ENCODE data around the gene PADI3. TPM values are rescaled to one million over a fixed set of nuclear protein-coding genes. Genes with fewer than 3 reads are reported as not detected.

Gene PADI3
- total and polyA plus RNA-seq, 9 of the 15 experiments (the other 6 are each of a cell fraction or from before 2014, with no cell fraction given) = not detected

DNA sequence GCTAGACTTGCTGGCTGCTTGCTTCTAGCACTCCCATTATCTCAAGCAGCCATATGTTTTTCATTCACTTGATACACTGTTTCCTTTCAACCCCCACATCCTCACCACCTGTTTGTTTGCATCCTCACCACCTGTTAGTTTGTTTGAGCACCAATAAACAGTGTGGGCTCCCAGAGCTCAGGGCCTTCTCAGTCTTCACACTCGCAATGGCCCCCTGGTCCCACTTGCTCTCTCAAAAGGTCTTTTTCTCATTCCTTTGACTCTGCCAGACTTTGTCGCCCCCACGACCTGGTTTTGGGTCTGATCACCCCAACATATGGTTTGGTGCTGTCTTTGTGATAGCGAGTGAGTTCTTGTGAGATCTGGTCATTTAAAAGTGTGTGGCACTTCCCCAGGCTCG lies 52.9 kb downstream of the PADI3 start (continued):
- TF ChIP-seq, protein P1, sequence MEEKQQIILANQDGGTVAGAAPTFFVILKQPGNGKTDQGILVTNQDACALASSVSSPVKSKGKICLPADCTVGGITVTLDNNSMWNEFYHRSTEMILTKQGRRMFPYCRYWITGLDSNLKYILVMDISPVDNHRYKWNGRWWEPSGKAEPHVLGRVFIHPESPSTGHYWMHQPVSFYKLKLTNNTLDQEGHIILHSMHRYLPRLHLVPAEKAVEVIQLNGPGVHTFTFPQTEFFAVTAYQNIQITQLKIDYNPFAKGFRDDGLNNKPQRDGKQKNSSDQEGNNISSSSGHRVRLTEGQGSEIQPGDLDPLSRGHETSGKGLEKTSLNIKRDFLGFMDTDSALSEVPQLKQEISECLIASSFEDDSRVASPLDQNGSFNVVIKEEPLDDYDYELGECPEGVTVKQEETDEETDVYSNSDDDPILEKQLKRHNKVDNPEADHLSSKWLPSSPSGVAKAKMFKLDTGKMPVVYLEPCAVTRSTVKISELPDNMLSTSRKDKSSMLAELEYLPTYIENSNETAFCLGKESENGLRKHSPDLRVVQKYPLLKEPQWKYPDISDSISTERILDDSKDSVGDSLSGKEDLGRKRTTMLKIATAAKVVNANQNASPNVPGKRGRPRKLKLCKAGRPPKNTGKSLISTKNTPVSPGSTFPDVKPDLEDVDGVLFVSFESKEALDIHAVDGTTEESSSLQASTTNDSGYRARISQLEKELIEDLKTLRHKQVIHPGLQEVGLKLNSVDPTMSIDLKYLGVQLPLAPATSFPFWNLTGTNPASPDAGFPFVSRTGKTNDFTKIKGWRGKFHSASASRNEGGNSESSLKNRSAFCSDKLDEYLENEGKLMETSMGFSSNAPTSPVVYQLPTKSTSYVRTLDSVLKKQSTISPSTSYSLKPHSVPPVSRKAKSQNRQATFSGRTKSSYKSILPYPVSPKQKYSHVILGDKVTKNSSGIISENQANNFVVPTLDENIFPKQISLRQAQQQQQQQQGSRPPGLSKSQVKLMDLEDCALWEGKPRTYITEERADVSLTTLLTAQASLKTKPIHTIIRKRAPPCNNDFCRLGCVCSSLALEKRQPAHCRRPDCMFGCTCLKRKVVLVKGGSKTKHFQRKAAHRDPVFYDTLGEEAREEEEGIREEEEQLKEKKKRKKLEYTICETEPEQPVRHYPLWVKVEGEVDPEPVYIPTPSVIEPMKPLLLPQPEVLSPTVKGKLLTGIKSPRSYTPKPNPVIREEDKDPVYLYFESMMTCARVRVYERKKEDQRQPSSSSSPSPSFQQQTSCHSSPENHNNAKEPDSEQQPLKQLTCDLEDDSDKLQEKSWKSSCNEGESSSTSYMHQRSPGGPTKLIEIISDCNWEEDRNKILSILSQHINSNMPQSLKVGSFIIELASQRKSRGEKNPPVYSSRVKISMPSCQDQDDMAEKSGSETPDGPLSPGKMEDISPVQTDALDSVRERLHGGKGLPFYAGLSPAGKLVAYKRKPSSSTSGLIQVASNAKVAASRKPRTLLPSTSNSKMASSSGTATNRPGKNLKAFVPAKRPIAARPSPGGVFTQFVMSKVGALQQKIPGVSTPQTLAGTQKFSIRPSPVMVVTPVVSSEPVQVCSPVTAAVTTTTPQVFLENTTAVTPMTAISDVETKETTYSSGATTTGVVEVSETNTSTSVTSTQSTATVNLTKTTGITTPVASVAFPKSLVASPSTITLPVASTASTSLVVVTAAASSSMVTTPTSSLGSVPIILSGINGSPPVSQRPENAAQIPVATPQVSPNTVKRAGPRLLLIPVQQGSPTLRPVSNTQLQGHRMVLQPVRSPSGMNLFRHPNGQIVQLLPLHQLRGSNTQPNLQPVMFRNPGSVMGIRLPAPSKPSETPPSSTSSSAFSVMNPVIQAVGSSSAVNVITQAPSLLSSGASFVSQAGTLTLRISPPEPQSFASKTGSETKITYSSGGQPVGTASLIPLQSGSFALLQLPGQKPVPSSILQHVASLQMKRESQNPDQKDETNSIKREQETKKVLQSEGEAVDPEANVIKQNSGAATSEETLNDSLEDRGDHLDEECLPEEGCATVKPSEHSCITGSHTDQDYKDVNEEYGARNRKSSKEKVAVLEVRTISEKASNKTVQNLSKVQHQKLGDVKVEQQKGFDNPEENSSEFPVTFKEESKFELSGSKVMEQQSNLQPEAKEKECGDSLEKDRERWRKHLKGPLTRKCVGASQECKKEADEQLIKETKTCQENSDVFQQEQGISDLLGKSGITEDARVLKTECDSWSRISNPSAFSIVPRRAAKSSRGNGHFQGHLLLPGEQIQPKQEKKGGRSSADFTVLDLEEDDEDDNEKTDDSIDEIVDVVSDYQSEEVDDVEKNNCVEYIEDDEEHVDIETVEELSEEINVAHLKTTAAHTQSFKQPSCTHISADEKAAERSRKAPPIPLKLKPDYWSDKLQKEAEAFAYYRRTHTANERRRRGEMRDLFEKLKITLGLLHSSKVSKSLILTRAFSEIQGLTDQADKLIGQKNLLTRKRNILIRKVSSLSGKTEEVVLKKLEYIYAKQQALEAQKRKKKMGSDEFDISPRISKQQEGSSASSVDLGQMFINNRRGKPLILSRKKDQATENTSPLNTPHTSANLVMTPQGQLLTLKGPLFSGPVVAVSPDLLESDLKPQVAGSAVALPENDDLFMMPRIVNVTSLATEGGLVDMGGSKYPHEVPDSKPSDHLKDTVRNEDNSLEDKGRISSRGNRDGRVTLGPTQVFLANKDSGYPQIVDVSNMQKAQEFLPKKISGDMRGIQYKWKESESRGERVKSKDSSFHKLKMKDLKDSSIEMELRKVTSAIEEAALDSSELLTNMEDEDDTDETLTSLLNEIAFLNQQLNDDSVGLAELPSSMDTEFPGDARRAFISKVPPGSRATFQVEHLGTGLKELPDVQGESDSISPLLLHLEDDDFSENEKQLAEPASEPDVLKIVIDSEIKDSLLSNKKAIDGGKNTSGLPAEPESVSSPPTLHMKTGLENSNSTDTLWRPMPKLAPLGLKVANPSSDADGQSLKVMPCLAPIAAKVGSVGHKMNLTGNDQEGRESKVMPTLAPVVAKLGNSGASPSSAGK (IDR thresholded peaks at IDR 0.05) = no peak
- TF ChIP-seq, protein P2, sequence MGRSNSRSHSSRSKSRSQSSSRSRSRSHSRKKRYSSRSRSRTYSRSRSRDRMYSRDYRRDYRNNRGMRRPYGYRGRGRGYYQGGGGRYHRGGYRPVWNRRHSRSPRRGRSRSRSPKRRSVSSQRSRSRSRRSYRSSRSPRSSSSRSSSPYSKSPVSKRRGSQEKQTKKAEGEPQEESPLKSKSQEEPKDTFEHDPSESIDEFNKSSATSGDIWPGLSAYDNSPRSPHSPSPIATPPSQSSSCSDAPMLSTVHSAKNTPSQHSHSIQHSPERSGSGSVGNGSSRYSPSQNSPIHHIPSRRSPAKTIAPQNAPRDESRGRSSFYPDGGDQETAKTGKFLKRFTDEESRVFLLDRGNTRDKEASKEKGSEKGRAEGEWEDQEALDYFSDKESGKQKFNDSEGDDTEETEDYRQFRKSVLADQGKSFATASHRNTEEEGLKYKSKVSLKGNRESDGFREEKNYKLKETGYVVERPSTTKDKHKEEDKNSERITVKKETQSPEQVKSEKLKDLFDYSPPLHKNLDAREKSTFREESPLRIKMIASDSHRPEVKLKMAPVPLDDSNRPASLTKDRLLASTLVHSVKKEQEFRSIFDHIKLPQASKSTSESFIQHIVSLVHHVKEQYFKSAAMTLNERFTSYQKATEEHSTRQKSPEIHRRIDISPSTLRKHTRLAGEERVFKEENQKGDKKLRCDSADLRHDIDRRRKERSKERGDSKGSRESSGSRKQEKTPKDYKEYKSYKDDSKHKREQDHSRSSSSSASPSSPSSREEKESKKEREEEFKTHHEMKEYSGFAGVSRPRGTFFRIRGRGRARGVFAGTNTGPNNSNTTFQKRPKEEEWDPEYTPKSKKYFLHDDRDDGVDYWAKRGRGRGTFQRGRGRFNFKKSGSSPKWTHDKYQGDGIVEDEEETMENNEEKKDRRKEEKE (IDR thresholded peaks at IDR 0.05; ENCODE audit: borderline replicate concordance in 1 of 2, control insufficient read depth in 1 of 2, low read depth in 2 of 2, low read length in 1 of 2) = no peak
- no peak for TF ChIP-seq RFX1 (IDR thresholded peaks at IDR 0.05)
- TF ChIP-seq TRIM24 (IDR thresholded peaks at IDR 0.05) = peak in 1 of 2 experiments; percentile 48; a peak in 1 of 4 replicates
- no peak for TF ChIP-seq CCNT2 (IDR thresholded peaks at IDR 0.05; ENCODE audit: borderline replicate concordance, extremely low read depth, insufficient read length, low read depth, low read length)
- TF ChIP-seq CREBBP (IDR thresholded peaks at IDR 0.05; ENCODE audit: low read depth, low read length) = no peak
- TF ChIP-seq, protein P3, sequence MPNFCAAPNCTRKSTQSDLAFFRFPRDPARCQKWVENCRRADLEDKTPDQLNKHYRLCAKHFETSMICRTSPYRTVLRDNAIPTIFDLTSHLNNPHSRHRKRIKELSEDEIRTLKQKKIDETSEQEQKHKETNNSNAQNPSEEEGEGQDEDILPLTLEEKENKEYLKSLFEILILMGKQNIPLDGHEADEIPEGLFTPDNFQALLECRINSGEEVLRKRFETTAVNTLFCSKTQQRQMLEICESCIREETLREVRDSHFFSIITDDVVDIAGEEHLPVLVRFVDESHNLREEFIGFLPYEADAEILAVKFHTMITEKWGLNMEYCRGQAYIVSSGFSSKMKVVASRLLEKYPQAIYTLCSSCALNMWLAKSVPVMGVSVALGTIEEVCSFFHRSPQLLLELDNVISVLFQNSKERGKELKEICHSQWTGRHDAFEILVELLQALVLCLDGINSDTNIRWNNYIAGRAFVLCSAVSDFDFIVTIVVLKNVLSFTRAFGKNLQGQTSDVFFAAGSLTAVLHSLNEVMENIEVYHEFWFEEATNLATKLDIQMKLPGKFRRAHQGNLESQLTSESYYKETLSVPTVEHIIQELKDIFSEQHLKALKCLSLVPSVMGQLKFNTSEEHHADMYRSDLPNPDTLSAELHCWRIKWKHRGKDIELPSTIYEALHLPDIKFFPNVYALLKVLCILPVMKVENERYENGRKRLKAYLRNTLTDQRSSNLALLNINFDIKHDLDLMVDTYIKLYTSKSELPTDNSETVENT (CRISPR knock-in tag; IDR thresholded peaks at IDR 0.05) = no peak
- TF ChIP-seq ZNF589 (CRISPR knock-in tag; IDR thresholded peaks at IDR 0.05; ENCODE audit: low read depth) = no peak
- TF ChIP-seq EP300 (IDR thresholded peaks at IDR 0.05; ENCODE audit: low read length) = no peak
- TF ChIP-seq JUND (IDR thresholded peaks at IDR 0.05; ENCODE audit: borderline replicate concordance, low read depth, low read length) = no peak
- no peak for TF ChIP-seq JUND (tag; IDR thresholded peaks at IDR 0.05; ENCODE audit: borderline replicate concordance, low read depth, low read length)
- TF ChIP-seq NFATC3 (IDR thresholded peaks at IDR 0.05) = no peak
